MM.1S (cell line): Measurements from ENCODE around the gene UST.

Experiments used
- DNase-seq: peaks from one replicate; pipeline ENCODE4 v3.0.0-alpha.2; 2015
- H2AFZ ChIP-seq: fragments of 300-600 bp; sonication (generic); 2 replicates; pipeline ENCODE4 v1.6.0; 2016; ENCODE audit warnings: antibody characterized with exemption, low read length
- H3F3A ChIP-seq: fragments of 300-600 bp; sonication (generic); 2 replicates; pipeline ENCODE4 v1.6.1; 2016; ENCODE audit warnings: mild to moderate bottlenecking, antibody characterized with exemption, low read length, moderate library complexity, mixed read lengths; ENCODE audit not compliant: insufficient read depth
- H3K27ac ChIP-seq: fragments of 300-600 bp; sonication (generic); 2 replicates; pipeline ENCODE4 v1.5.1; 2016; ENCODE audit warnings: mild to moderate bottlenecking, low read length
- H3K27me3 ChIP-seq: fragments of 300-600 bp; sonication (generic); replicated peaks from 2 replicates; pipeline ENCODE4 v1.6.0; 2016; ENCODE audit warnings: low read length; ENCODE audit not compliant: insufficient read depth
- H3K36me3 ChIP-seq: fragments of 300-600 bp; sonication (generic); replicated peaks from 2 replicates; pipeline ENCODE4 v1.6.1; 2016; ENCODE audit warnings: mild to moderate bottlenecking, low read length, mixed read lengths; ENCODE audit not compliant: insufficient read depth
- H3K4me1 ChIP-seq: fragments of 300-600 bp; sonication (generic); 2 replicates; pipeline ENCODE4 v1.6.1; 2016; ENCODE audit warnings: low read length, mixed read lengths
- H3K4me2 ChIP-seq: fragments of 300-600 bp; sonication (generic); 2 replicates; pipeline ENCODE4 v1.6.0; 2016; ENCODE audit warnings: low read depth, low read length
- H3K4me3 ChIP-seq: fragments of 300-600 bp; sonication (generic); 2 replicates; pipeline ENCODE4 v1.5.1; 2016; ENCODE audit warnings: low read length, mixed read lengths
- H3K79me2 ChIP-seq: fragments of 300-600 bp; sonication (generic); 2 replicates; pipeline ENCODE4 v1.6.1; 2016; ENCODE audit warnings: mixed run types, low read length, mixed read lengths
- H3K9ac ChIP-seq: fragments of 300-600 bp; sonication (generic); 2 replicates; pipeline ENCODE4 v1.6.1; 2016; ENCODE audit warnings: low read length, mixed read lengths
- H3K9me2 ChIP-seq: fragments of 300-600 bp; sonication (generic); replicated peaks from 2 replicates; pipeline ENCODE4 v1.6.1; 2016; ENCODE audit warnings: mild to moderate bottlenecking, low read length, mixed read lengths; ENCODE audit not compliant: insufficient read depth
- H3K9me3 ChIP-seq: fragments of 300-600 bp; sonication (generic); replicated peaks from 2 replicates; pipeline ENCODE4 v1.6.1; 2016; ENCODE audit warnings: mild to moderate bottlenecking, low read length, mixed read lengths; ENCODE audit not compliant: insufficient read depth
- H4K20me1 ChIP-seq: fragments of 300-600 bp; sonication (generic); 2 replicates; pipeline ENCODE4 v1.6.1; 2016; ENCODE audit warnings: mild to moderate bottlenecking, low read length, moderate library complexity, mixed read lengths; ENCODE audit not compliant: insufficient read depth
- CTCF ChIP-seq: fragments of 300-600 bp; sonication (generic); IDR thresholded peaks from 2 replicates; pipeline ENCODE4 v1.5.1; 2016; ENCODE audit warnings: antibody characterized with exemption, low read length, mixed read lengths
- EZH2 ChIP-seq: fragments of 300-600 bp; sonication (generic); optimal IDR thresholded peaks from 2 replicates; pipeline ENCODE3; 2017; ENCODE audit warnings: low read depth, mild to moderate bottlenecking, antibody characterized with exemption, low read length, mixed read lengths
- EZH2phosphoT487 ChIP-seq: fragments of 300-600 bp; sonication (generic); IDR thresholded peaks from 2 replicates; pipeline ENCODE4 v1.6.1; 2018; ENCODE audit warnings: antibody characterized with exemption, low read length

Gene UST

GRCh38 chr6:148864941-148865340 is 118.1 kb downstream of the UST start:
- H4K20me1 ChIP-seq = no peaks in the 10 kb centered on the region
- H3K9me3 ChIP-seq = no peaks in the 10 kb centered on the region
- H3K9me2 ChIP-seq = no peaks in the 10 kb centered on the region
- TF ChIP-seq EZH2 = no peak
- no peak for TF ChIP-seq EZH2phosphoT487
- no peak for TF ChIP-seq CTCF
- no peak overlapping the region for H3K4me2 ChIP-seq
- H3K9ac ChIP-seq = no peak overlapping the region
- H3K36me3 ChIP-seq = no peaks in the 10 kb centered on the region
- H3K79me2 ChIP-seq = no peaks in the 10 kb centered on the region
- no peak overlapping the region for H3K4me3 ChIP-seq
- H3F3A ChIP-seq = no peaks in the 10 kb centered on the region
- no peak overlapping the region for H2AFZ ChIP-seq
- no peaks in the 10 kb centered on the region for H3K27me3 ChIP-seq
- no peak overlapping the region for H3K27ac ChIP-seq
- no peaks in the 10 kb centered on the region for H3K4me1 ChIP-seq
- no peak for DNase-seq

- TF ChIP-seq EZH2phosphoT487 (no peak), CTCF (no peak), EZH2 (no peak)
- no peak for DNase-seq
- Histone ChIP-seq H3K4me2 (no peak overlapping the region), H3K9me2 (no peaks in the 10 kb centered on the region), H3K9me3 (no peaks in the 10 kb centered on the region), H3K36me3 (no peaks in the 10 kb centered on the region), H3K4me3 (no peak overlapping the region), H3K9ac (no peak overlapping the region), H3K4me1 (no peaks in the 10 kb centered on the region), H3K79me2 (no peaks in the 10 kb centered on the region), H3F3A (no peaks in the 10 kb centered on the region), H2AFZ (no peak overlapping the region), H4K20me1 (no peaks in the 10 kb centered on the region), H3K27ac (no peak overlapping the region), H3K27me3 (no peaks in the 10 kb centered on the region)
These were observed 119.9 kb downstream of the UST start for GRCh38 chr6:148866657-148867268.

GRCh38 chr6:148867862-148868261 is 121.0 kb downstream of the UST start:
- no peaks in the 10 kb centered on the region for H3K9me3 ChIP-seq
- no peaks in the 10 kb centered on the region for H3K79me2 ChIP-seq
- no peak overlapping the region for H3K4me2 ChIP-seq
- no peak overlapping the region for H2AFZ ChIP-seq
- H3K27ac ChIP-seq = no peak overlapping the region
- H3K27me3 ChIP-seq = no peaks in the 10 kb centered on the region
- TF ChIP-seq CTCF = no peak
- TF ChIP-seq EZH2 = no peak
- no peak for TF ChIP-seq EZH2phosphoT487
- DNase-seq = no peak
- no peaks in the 10 kb centered on the region for H3K36me3 ChIP-seq
- H3K9me2 ChIP-seq = no peaks in the 10 kb centered on the region
- no peaks in the 10 kb centered on the region for H3K4me1 ChIP-seq
- H4K20me1 ChIP-seq = no peaks in the 10 kb centered on the region
- no peak overlapping the region for H3K4me3 ChIP-seq
- no peak overlapping the region for H3K9ac ChIP-seq
- no peaks in the 10 kb centered on the region for H3F3A ChIP-seq
